Measurements from ENCODE around the gene LOX. TPM values are rescaled to one million over a fixed set of nuclear protein-coding genes. Genes with fewer than 3 reads are reported as not detected.

LOX gene
- polyA plus RNA-seq, 1 donor (not counting 4 experiments of a cell fraction or from before 2014, with no cell fraction given), result 0.33 TPM

DNA sequence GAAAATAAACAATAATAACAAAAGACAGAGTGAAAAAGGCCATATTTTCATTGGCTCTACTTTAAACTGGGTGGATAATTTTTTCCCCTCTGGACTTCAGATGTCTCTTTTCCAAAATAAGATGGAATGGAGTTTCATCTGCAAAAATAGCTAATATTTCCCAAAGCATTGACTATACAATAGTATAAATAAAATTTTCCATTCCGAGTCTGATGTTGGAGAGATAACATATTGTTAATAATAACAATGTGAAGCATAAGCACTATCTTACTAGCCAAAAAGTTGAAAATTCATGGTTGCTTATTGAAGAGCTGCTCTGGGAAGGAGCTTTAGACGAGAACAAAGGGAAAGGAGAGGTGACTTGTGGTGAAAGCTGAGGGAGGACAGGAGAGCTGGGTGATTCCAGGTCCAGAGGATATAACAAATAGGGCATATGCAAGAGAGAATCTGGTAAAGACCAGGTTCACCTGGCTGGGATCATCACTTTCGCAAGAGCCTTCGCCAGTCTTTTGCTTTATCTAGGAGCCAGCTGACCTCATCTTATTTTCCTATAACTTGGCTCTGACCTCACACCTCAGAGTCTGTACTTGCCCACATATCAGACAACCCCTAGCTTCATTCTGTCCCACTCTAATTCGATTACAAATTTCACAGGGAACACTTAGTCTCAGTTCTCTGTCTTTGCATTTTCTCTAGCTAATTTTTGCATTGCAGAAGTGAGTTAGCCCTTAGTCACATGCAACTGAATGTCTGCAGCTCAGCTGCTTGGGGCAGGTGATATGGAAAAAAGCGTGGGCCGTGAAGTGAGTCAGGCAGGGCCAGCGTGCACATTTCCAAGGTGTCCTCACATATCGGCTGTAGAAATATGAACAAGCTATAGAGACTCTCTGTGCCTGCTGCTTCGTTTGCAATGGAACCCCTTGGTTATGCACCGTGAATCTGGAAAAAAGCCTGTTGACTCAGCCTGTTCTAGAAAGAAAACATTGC, 43.7 kb upstream of the LOX start:
- Histone ChIP-seq H3K9ac (ENCODE audit: control insufficient read depth, extremely low read depth, insufficient read depth, low read length) (no peak overlapping the region), H3K79me2 (ENCODE audit: control insufficient read depth, insufficient read depth, low read length) (no peaks in the 10 kb centered on the region), H4K20me1 (ENCODE audit: control insufficient read depth, extremely low read depth, insufficient read depth, low read length) (no peaks in the 10 kb centered on the region), H3K9me1 (ENCODE audit: control insufficient read depth, extremely low read depth, insufficient read depth, low read length) (no peaks in the 10 kb centered on the region), H3K4me3 (ENCODE audit: control insufficient read depth in 2 of 3, extremely low read depth in 1 of 3, insufficient read depth in 2 of 3, low read depth in 1 of 3, low read length in 3 of 3) (no peak overlapping the region), H3K9me3 (ENCODE audit: control insufficient read depth, low read depth, low read length) (no peaks in the 10 kb centered on the region), H3K27me3 (ENCODE audit: control insufficient read depth, extremely low read depth, insufficient read depth, low read length) (no peaks in the 10 kb centered on the region), H3K36me3 (ENCODE audit: control insufficient read depth in 2 of 2, extremely low read depth in 1 of 2, insufficient read depth in 2 of 2, low read length in 2 of 2) (no peaks in the 10 kb centered on the region), H3K4me1 (ENCODE audit: control insufficient read depth, extremely low read depth, insufficient read depth, low read length) (peaks cover 12% of the 10 kb centered on the region), H3K27ac (ENCODE audit: control insufficient read depth, insufficient read depth, low read length) (no peak overlapping the region), H2AFZ (ENCODE audit: control insufficient read depth, low read length) (no peak overlapping the region), H3K4me2 (ENCODE audit: control insufficient read depth, extremely low read depth, insufficient read depth, low read depth, low read length) (no peak overlapping the region)
- dilution Hi-C loops (cut with MboI; ENCODE audit: extremely low pct_ligation_motif_present, low sequenced_read_pairs), result no loop called here
- FAIRE-seq, result no peak
- TF ChIP-seq EZH2 (IDR thresholded peaks at IDR 0.05; ENCODE audit: low read length), result no peak
- TF ChIP-seq, protein P1, sequence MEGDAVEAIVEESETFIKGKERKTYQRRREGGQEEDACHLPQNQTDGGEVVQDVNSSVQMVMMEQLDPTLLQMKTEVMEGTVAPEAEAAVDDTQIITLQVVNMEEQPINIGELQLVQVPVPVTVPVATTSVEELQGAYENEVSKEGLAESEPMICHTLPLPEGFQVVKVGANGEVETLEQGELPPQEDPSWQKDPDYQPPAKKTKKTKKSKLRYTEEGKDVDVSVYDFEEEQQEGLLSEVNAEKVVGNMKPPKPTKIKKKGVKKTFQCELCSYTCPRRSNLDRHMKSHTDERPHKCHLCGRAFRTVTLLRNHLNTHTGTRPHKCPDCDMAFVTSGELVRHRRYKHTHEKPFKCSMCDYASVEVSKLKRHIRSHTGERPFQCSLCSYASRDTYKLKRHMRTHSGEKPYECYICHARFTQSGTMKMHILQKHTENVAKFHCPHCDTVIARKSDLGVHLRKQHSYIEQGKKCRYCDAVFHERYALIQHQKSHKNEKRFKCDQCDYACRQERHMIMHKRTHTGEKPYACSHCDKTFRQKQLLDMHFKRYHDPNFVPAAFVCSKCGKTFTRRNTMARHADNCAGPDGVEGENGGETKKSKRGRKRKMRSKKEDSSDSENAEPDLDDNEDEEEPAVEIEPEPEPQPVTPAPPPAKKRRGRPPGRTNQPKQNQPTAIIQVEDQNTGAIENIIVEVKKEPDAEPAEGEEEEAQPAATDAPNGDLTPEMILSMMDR (optimal IDR thresholded peaks at IDR 0.05 in 1 of 3, IDR thresholded peaks at IDR 0.05 in 1 of 3, conservative IDR thresholded peaks at IDR 0.05 in 1 of 3; ENCODE audit: extremely low read depth in 1 of 3, insufficient read depth in 2 of 3, low read length in 3 of 3), result no peak
- no peak for DNase-seq (ENCODE audit: low read depth, low spot score)

DNA sequence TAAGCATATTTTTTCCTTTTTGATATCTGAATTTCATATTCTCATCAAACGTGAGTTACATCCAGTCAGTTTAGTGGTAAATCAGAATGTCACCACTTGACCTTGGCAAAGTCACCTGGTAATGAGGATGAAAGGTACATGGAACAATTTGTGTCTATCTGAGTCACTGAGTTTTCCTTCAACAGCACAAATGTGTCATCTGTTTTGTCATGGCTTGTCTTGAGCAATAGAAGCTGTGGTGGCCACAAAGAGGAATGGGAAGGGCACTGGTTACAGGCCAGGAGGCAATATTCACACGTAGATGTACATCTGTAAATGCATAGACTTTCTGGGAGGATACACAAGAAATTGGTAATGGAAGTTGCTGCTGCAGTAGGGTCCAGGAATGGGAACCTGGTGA, 42.9 kb upstream of the LOX start:
- no peak overlapping the region for H3K9ac ChIP-seq (ENCODE audit: control insufficient read depth, extremely low read depth, insufficient read depth, low read length)
- TF ChIP-seq EZH2 (IDR thresholded peaks at IDR 0.05; ENCODE audit: low read length), result no peak
- TF ChIP-seq, protein P1 (optimal IDR thresholded peaks at IDR 0.05 in 1 of 3, IDR thresholded peaks at IDR 0.05 in 1 of 3, conservative IDR thresholded peaks at IDR 0.05 in 1 of 3; ENCODE audit: extremely low read depth in 1 of 3, insufficient read depth in 2 of 3, low read length in 3 of 3), result no peak
- H3K27me3 ChIP-seq (ENCODE audit: control insufficient read depth, extremely low read depth, insufficient read depth, low read length), result no peaks in the 10 kb centered on the region
- DNase-seq (ENCODE audit: low read depth, low spot score) (no peak), FAIRE-seq (no peak)
- H3K4me2 ChIP-seq (ENCODE audit: control insufficient read depth, extremely low read depth, insufficient read depth, low read depth, low read length), result no peak overlapping the region
- H3K79me2 ChIP-seq (ENCODE audit: control insufficient read depth, insufficient read depth, low read length), result no peaks in the 10 kb centered on the region
- dilution Hi-C loops (cut with MboI; ENCODE audit: extremely low pct_ligation_motif_present, low sequenced_read_pairs), result no loop called here
- no peaks in the 10 kb centered on the region for H3K9me3 ChIP-seq (ENCODE audit: control insufficient read depth, low read depth, low read length)
- H3K9me1 ChIP-seq (ENCODE audit: control insufficient read depth, extremely low read depth, insufficient read depth, low read length), result no peaks in the 10 kb centered on the region
- peaks cover 7% of the 10 kb centered on the region for H3K4me1 ChIP-seq (ENCODE audit: control insufficient read depth, extremely low read depth, insufficient read depth, low read length)
- no peaks in the 10 kb centered on the region for H4K20me1 ChIP-seq (ENCODE audit: control insufficient read depth, extremely low read depth, insufficient read depth, low read length)
- no peak overlapping the region for H3K27ac ChIP-seq (ENCODE audit: control insufficient read depth, insufficient read depth, low read length)
- no peak overlapping the region for H2AFZ ChIP-seq (ENCODE audit: control insufficient read depth, low read length)
- no peaks in the 10 kb centered on the region for H3K36me3 ChIP-seq (ENCODE audit: control insufficient read depth in 2 of 2, extremely low read depth in 1 of 2, insufficient read depth in 2 of 2, low read length in 2 of 2)
- no peak overlapping the region for H3K4me3 ChIP-seq (ENCODE audit: control insufficient read depth in 2 of 3, extremely low read depth in 1 of 3, insufficient read depth in 2 of 3, low read depth in 1 of 3, low read length in 3 of 3)

All from keratinocyte (primary cell).